ENCODE measurements around the gene ASB18.

ASB18 gene

DNA sequence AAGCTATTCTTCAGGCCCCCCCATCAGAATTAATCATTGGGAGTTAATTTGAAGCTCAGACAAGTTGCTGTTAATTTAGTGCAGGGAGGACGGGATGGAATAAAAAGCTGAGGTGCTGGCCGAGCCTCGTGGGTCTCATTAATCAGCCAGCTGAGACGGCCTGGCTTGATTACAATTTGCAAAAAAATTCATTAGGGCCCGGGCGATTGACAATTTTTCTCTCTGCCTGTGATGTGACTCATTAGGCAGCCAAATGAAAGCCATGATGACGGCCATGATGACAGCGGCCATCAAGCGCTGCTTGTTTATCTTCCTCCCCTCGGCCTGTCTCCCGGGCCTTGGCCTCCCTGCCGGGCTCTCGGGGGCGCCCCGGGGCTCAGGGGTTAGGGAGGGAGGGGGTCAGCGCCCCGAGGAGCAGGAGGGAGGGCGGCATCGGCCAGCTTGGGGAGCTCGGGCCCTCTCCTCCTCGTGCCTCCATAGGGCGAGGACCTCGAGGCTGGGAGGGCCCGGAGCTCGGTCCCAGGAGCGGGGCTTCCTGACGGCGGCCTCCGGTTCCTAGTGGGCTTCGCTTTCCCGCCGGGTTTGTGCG, 101.2 kb downstream of the ASB18 start:
- DNase-seq, result peak in 2 of 3 experiments; percentile 50 to 53

DNA sequence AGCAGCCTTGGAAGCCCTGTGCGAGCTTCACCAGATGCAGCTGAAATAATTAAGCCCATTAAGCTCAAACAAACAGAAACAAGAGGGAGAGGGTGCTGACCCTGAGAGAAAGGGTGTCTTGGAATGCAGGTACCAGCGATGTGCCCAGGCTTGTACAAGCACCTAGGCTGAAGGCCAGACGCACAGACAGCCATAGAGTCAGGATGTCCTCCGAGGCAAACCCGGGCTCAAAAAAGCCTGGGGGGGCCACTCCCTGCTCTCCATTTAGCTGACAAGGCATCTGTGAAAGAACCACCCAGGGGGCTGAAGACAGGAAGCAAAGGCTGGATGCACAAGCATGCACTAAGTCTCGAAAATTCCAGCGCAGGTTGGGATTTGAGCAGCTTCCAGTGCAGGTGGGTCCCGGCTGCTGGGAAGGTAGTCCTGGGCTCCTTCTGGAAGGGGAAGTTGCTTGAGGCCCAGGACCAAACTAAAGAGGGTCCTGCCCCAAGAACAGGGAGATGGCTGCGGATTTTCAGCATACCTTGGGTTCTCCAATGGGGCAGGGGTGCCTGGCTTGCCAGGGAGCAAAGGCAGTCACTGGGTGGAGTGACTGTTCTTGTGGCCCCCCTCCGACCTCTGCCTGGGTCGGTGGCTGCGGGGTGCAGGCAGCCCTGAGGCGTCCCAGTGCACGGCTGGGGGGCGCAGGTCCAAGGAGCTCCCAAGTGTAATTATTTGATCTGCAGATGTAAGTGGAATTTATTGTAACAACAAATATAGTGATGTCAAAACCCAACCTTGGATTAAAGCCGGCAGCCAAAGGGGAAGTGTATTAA, 102.0 kb downstream of the ASB18 start:
- DNase-seq, result no peak

DNA sequence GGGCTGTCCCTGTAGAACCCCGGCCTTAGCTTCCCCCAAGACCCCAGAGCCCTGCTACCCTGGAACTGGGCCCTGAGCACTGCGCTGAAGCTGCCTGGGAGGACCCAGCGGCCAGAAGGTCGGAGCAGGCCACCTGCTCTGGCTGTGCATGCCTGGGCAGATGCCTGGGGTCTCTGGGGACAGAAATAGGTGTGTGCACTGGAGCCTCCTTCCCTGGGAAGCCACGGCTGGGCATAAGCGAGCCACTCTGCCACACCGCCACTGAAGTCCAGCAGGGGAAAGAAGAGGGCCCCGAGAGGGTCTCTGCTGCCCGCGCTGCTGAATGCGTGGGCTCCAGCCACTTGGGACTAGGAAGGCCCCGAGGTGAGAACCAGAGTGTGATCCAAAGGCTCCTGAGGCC, 102.7 kb downstream of the ASB18 start:
- no peak for DNase-seq

DNA sequence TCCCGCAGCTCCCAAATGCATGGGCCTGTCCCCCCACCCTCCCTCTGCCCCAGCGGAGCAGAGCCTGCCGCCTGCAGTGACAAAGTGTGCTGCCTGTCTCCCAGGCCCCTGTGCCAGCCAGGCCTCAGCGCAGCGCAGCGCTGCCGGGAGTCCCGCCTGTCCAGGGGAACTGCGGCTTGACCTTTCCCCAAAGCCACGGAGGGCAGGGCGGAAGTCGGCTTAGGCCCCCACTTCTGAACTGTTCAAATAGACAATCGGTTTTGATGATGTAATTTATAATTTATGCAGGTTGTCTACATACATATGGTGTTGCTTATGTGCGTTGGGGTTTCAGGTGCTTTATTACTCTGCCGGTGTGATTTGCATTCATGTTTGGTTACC, 103.1 kb downstream of the ASB18 start:
- no peak for DNase-seq

DNA sequence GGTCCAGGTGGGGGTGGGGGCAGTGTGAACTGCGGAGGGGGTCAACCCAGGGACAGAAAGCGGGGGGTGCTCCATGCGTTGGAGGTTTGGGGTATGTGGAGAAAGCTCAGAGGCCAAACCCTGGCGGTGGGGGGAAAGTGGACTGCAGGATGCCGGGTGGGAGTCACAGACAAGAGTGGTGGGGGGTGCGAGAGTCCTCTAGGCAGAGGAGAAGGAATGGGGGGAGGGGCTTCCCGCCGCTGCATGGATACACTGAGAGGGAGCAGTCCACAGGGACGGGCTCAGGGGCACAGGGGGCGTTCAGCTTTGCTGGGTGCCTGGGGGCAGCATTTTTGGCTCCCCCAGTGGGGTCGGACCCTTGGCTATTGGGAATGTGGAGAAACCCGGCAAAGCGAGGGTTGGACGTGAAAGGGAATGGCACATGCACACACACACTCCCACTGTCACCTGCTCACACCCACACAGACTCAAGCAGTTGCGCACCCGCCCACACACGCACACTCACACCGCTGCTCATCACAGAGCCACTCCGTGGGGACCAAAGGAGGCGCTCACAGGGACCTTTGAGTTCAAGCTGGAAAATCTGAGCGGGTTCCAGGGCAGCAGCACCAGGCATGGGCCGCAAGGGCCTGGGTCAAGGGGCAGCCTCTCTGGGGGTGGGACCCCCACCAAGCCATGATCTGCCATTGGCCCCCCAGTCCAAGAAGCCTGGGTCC, 103.7 kb downstream of the ASB18 start:
- no peak for DNase-seq

DNA sequence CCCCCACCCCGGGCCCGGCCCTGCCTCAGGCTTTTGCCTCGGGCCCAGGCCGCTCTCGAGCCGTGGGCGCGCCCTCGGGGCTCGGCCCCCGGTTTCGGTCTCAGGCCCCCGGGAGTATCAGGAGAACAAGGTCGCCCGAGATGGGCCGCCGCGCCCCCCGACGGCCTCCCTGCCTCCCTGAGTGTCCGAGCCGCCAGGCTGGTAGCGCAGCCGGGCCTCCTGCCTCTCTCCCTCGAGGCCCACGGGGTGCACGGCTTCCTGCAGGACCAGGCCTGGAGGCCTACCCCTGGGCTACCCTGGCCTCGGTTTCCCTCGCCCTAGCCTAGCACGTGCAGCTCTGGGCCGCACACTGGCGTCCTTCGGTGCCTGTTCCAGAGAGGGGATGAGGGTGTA, 104.4 kb downstream of the ASB18 start:
- DNase-seq, result no peak

DNA sequence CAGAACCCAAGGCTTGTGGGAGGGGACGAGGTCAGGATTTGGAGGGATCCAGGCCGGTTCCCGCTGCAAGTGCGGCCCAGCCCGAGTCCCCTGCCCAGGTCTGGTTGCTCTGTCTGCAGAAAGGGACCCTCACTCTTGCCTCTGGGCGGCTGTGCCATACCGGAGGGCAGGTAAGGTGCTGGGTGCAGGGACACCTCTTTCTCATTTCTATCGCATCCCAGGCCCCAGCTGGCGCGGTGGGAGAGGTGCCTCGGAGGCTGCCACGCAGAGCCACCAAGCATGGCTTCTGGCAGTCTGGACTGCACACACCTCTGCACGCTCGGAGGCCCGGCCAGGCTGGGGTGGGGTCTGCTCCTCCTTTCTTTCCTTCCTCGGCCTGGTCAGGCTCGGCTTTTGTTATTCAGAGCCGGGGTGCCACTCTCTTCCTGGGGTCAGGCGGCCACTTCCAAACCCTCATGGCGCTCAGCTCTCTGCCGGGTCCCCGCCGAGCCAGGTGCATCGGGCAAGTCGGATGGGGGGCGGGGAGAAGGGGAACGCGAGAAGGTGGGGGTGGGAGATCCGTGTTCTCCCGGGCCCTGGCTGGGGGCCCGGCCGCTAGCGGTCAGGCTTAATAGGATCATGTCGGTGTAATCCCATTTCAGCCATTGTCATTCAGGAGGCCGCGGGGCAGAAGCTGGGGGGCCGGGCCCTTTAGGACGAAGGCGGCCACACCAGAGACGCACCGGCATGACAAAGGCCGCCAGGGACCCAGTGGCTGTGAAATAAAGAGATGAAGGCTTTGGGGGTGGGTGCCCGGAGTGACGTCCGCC, 105.0 kb downstream of the ASB18 start:
- no peak for DNase-seq

DNA sequence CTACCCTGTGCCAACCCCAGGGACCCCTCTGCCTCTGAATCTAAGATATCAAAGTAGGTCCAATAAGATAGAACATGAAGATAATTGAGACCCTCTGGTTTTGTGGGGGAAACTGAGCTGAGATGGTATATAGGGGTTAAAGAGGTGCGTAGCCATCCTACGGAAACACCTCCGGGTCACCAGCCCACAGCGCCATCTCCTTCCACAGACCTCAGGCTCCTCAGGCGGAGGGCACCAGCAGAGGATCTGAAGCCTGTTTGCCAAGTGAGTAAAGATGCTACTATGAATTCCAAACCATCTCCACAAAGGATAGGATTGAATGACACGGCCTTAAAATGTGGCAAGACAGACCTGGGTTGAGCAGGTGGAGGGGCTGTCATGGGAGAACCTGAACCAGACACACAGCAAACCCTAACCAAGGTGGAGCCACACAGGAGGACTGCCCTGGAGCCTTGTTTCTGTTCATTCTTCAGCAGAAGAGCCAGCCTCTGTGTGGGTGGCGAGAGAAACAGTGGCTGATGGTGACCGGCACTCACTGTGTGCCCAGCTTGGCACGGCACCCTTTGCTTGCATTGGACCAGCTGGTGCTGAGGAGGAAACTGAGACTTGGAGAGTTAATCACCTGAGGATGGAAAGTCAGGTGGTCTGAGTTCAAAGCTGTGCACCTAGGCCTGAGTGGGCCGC, 106.2 kb downstream of the ASB18 start:
- no peak for DNase-seq

DNA sequence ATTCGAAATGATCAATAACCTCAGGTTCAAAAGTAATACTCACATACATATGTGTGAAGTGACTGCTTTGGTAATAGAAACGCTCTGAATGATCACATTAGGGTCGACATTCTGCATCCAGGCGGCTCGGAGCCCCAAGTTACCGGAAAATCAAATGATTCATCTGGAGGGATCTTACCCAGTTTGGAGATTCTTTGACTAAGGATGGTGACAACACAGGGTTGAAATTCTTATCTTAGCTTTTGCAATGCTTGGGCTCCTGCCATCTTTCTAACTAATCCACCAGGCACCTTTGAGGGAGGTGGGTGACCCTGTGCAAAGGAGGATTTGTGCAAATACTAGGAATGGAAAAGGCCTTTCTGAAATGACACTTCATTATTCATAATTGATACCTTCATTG, 106.8 kb downstream of the ASB18 start:
- DNase-seq, result no peak

DNA sequence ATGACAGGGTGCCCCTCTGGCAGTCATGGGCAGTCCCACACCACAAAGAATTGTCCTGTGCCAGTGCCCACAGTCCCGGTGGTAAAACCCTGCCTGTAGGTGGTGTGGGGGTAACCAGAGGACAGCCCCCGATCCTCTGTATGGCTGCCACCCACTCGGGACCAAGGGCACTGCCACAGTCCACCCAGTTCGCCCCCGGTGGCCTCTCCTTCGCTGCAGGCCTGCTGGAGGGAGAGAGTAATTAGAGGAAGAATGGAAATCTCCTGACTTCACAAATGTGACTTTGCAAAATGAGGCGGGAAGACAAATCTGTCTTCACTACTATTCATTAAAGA, 107.4 kb downstream of the ASB18 start:
- DNase-seq, result no peak

DNA sequence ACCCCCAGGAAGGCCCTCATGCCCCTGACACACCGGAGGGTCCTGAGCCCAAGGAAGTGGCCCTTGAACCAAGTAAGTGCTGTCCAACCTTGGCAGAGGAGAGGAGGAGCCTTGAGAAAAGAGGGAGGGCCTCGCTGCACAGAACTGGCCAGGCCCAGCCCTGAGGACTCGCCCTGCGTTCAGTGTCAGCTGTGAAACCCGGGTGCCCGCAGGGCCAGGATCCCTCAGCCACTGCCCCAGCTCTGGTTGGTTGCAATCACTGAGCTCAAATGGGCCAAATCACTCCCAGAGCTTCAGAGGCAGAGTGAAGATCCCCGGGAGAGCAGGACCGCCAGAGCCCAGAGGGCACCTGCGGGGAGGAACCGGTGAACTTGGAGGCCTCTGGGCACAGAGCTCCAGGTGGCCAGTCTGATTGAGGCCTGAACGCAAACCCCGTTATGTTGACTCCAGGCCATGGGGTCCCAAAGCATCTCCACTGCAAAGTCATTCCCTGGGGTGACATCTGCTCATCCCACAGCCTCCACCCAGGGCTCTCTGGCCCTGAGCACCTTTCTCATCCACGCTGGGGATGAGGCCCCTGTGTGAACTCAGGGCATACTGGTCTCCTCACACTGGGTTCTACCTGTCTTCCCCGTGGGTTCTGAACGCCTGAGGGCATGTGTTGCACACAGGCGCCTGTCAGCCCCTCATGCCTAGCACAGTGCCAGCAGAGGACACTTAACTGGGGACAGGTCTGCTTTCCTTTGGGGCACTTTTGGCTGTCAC, 107.9 kb downstream of the ASB18 start:
- DNase-seq, result no peak

DNA sequence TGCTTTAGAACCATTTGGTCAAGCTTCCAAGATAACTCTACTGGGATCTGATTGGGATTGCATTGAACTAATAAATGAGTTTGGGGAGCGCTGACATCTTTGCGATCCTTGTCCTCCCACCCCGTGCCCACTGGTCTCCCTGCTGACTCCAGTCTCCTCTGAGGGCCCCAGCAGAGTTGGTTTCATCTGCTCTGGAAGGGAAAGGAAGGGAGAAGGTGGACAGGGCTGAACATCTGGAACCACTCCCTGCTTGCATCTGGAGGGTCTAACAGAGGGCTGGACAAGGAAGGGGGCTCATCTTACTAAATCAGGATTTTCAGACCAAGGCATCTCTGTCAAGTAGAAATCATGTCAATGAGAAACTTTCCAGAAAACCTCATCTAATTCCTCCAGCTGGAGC, 108.8 kb downstream of the ASB18 start:
- no peak for DNase-seq

DNA sequence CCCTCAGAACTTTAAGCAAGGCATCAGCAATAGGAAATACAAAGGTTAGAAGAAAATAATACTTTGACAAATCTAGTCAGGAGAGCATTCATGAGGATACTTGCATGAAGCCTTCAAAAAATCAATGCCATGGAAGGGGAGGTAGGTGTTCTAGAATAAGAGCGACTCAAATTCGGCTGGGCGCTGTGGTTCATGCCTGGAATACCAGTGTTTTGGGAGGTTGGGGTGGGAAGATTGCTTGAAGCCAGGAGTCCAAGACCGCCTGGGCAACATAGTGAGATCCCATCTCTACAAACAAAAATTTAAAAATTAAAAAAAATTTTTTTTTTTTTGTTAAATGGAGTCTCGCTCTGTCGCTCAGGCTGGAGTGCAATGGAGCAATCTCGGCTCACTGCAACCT, 117.8 kb downstream of the ASB18 start:
- DNase-seq, result no peak

DNA sequence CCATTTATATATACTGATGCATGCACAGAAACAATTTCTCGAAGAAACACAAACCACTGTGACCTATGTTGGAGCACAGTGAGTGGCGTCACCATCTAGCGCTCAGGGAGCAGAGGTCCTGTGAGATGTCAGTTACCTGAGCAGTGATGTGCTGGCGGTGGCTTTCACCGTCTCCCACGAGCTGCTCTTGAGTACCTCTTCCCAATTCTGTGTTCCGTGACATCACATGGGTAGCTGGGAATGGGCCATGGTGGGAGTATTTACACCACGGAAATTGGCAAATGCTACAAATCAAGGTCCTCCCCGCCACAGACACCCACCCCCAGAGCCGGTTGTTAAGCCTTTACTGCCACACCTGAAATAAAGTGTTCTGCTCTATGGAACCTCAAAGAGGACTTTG, 120.4 kb downstream of the ASB18 start:
- no peak for DNase-seq

All from NCI-H1417 (cell line).